Measurements from ENCODE around the gene SMAD3.

GRCh38 chr15:67082007-67082536 is 16.7 kb downstream of the SMAD3 start:
- TF ChIP-seq EZH2 (IDR thresholded peaks at IDR 0.05) (no peak), CTCF (IDR thresholded peaks at IDR 0.05) (no peak), EZH2phosphoT487 (IDR thresholded peaks at IDR 0.05) (no peak)
